HepG2 (cell line): ENCODE data around the gene DNAJC4. TPM values are rescaled to one million over a fixed set of nuclear protein-coding genes. Genes with fewer than 3 reads are reported as not detected.

Source experiments
- HCFC1 ChIP-seq: fragments of 150-350 bp; IDR thresholded peaks from 2 replicates; pipeline ENCODE4 v1.6.1; 2014; ENCODE audit warnings: low read depth, low read length
- HHEX ChIP-seq: IDR thresholded peaks from 2 replicates; pipeline ENCODE4 v1.6.1; 2016; ENCODE audit warnings: control low read depth
- KAT8 ChIP-seq: IDR thresholded peaks from 2 replicates; pipeline ENCODE4 v1.6.1; 2016; ENCODE audit warnings: missing genetic modification reagents, missing compliant biosample characterization
- KLF16 ChIP-seq, 2 experiments: sonication (generic) in 1 of 2; formaldehyde crosslinking in 1 of 2; IDR thresholded peaks; 2 replicates each; pipeline versions ENCODE4 v1.6.1 to v1.8.0; 2016 to 2023; ENCODE audit warnings: missing genetic modification reagents in 2 of 2, missing compliant biosample characterization in 1 of 2
- MXD3 ChIP-seq: IDR thresholded peaks from 2 replicates; pipeline ENCODE4 v1.6.1; 2016; ENCODE audit warnings: mild to moderate bottlenecking, missing biosample characterization, missing genetic modification reagents
- MYC ChIP-seq: sonication (generic); formaldehyde crosslinking; IDR thresholded peaks from 2 replicates; pipeline ENCODE4 v1.9.0; 2021; ENCODE audit warnings: missing genetic modification reagents, borderline replicate concordance
- MYPOP ChIP-seq: sonication (generic); formaldehyde crosslinking; IDR thresholded peaks from 2 replicates; pipeline ENCODE4 v1.8.1; 2023; ENCODE audit warnings: mild to moderate bottlenecking, moderate library complexity, missing genetic modification reagents
- SNAPC4 ChIP-seq: sonication (generic); formaldehyde crosslinking; IDR thresholded peaks from 2 replicates; pipeline ENCODE4 v1.4.0; 2020; ENCODE audit warnings: mild to moderate bottlenecking, missing genetic modification reagents
- ZNF101 ChIP-seq: sonication (generic); formaldehyde crosslinking; IDR thresholded peaks from 2 replicates; pipeline ENCODE4 v1.4.0; 2020; ENCODE audit warnings: mild to moderate bottlenecking, low read depth, missing genetic modification reagents, borderline replicate concordance
- ZNF124 ChIP-seq: sonication (generic); formaldehyde crosslinking; IDR thresholded peaks from 2 replicates; pipeline ENCODE4 v1.4.0; 2020; ENCODE audit warnings: missing genetic modification reagents
- ZNF407 ChIP-seq: sonication (generic); formaldehyde crosslinking; IDR thresholded peaks from one replicate; pipeline ENCODE4 v1.5.1; 2020; ENCODE audit warnings: mild to moderate bottlenecking, missing genetic modification reagents; ENCODE audit errors: not compliant biosample characterization
- polyA plus RNA-seq, 8 experiments: library from polyadenylated mRNA; depleted of rRNA in 3 of 8; stranded (reverse) in 7 of 8; unstranded in 1 of 8; fragments of >200 nt; fragmentation: Illumina TruSeq in 4 of 8; extraction: Trizol in 4 of 8; gene quantifications; 2 replicates each; pipeline versions ENCODE4 v1.2.1 to v1.2.3, GENCODE V29; 2011 to 2016; ENCODE audit warnings: low read depth in 4 of 8, missing spikeins in 1 of 8, mixed read lengths in 1 of 8; ENCODE audit not compliant: insufficient read depth in 1 of 8
- total RNA-seq, 5 experiments: library from RNA; depleted of rRNA; stranded (reverse); fragments of >200 nt; fragmentation: Illumina TruSeq; extraction: Trizol; gene quantifications; 2 replicates each; pipeline ENCODE4 v1.2.3, GENCODE V29; 2016; ENCODE audit warnings: low read depth in 1 of 5

DNAJC4 gene
- total and polyA plus RNA-seq, 2 of the 13 experiments (the other 11 are each of a cell fraction or from before 2014, with no cell fraction given): 10.3 to 60.8 TPM

- TF ChIP-seq ZNF101 (CRISPR knock-in tag): no peak
- TF ChIP-seq KAT8: peak; percentile 78
- TF ChIP-seq KLF16 (CRISPR knock-in tag; IDR thresholded peaks at IDR 0.05): peak in 1 of 2 experiments; percentile 54; a peak in 2 of 4 replicates
- peak; percentile 87 for TF ChIP-seq MYC (CRISPR knock-in tag)
- TF ChIP-seq HCFC1: peak; percentile 83
- TF ChIP-seq MYPOP (CRISPR knock-in tag): peak; percentile 95
- TF ChIP-seq ZNF407 (CRISPR knock-in tag): peak; percentile 19
- TF ChIP-seq SNAPC4 (CRISPR knock-in tag): no peak
- peak; percentile 82 for TF ChIP-seq MXD3 (CRISPR knock-in tag)
- TF ChIP-seq ZNF124 (CRISPR knock-in tag): no peak
- no peak for TF ChIP-seq HHEX (CRISPR knock-in tag)
Measured at GRCh38 chr11:64246871-64247728, 16.8 kb downstream of the DNAJC4 start, which contains the start of gene PPP1R14B (continued).
